Stimulated activated CD4-positive, alpha-beta T cell treated with anti-CD3 and anti-CD28 coated beads, Interleukin-1b, Interleukin-23, amount 100 ng/mL, for 48 hours (primary cell): Measurements from ENCODE around the gene UBA6.
"Not testable (repeated sequence)": the region's sequence is repeated elsewhere in the genome, so short reads cannot be mapped to it uniquely, and the experiment has no call there.

Source experiments
- DNase-seq: peaks from one replicate; pipeline ENCODE4 v3.0.0-alpha.2; 2020

The UBA6 gene

GRCh38 chr4:67700738-67701516 is at the start of gene UBA6:
UBA6 (minus strand) TSS chr4:67701155; CDS start chr4:67701119, 36 bp downstream.
- DNase-seq: peak; percentile 96

- DNase-seq: no peak
Measured at GRCh38 chr4:67750691-67751090, 49.7 kb upstream of the UBA6 start.

GRCh38 chr4:67749286-67749685 is 48.3 kb upstream of the UBA6 start:
- DNase-seq: no peak

GRCh38 chr4:67746797-67747495 is 46.0 kb upstream of the UBA6 start:
- DNase-seq: no peak

GRCh38 chr4:67744561-67745283 is 43.8 kb upstream of the UBA6 start:
- no peak for DNase-seq

- no peak for DNase-seq
Measured at GRCh38 chr4:67743194-67743593, 42.2 kb upstream of the UBA6 start.

- no peak for DNase-seq
Measured at GRCh38 chr4:67736262-67736661, 35.3 kb upstream of the UBA6 start.

GRCh38 chr4:67735325-67735724 is 34.4 kb upstream of the UBA6 start:
- DNase-seq: no peak

- not testable (repeated sequence) for DNase-seq
Measured at GRCh38 chr4:67730511-67730910, 29.6 kb upstream of the UBA6 start.

- no peak for DNase-seq
Measured at GRCh38 chr4:67727124-67727850, 26.3 kb upstream of the UBA6 start.

GRCh38 chr4:67725981-67726380 is 25.0 kb upstream of the UBA6 start:
- no peak for DNase-seq

- DNase-seq: no peak
Measured at GRCh38 chr4:67725132-67725531, 24.2 kb upstream of the UBA6 start.

GRCh38 chr4:67723949-67724348 is 23.0 kb upstream of the UBA6 start:
- no peak for DNase-seq

GRCh38 chr4:67723341-67723740 is 22.4 kb upstream of the UBA6 start:
- no peak for DNase-seq

GRCh38 chr4:67721770-67722597 is 21.0 kb upstream of the UBA6 start:
- DNase-seq: no peak

GRCh38 chr4:67721315-67721769 is 20.4 kb upstream of the UBA6 start:
- no peak for DNase-seq

GRCh38 chr4:67719953-67720617 is 19.1 kb upstream of the UBA6 start:
- no peak for DNase-seq

- DNase-seq: no peak
Measured at GRCh38 chr4:67718848-67719247, 17.9 kb upstream of the UBA6 start.

- no peak for DNase-seq
Measured at GRCh38 chr4:67717586-67717985, 16.6 kb upstream of the UBA6 start.

GRCh38 chr4:67714955-67715354 is 14.0 kb upstream of the UBA6 start:
- no peak for DNase-seq

- peak; percentile 51 for DNase-seq
Measured at GRCh38 chr4:67714248-67714583, 13.3 kb upstream of the UBA6 start.
